Cardiac septum (tissue), 1 donor: Measurements from ENCODE around the gene GASK1A. TPM values are rescaled to one million over a fixed set of nuclear protein-coding genes. Genes with fewer than 3 reads are reported as not detected.

Source experiments
- DNase-seq: peaks from one replicate; pipeline ENCODE4 v3.0.0-alpha.2; 2020; ENCODE audit warnings: low spot score
- intact Hi-C: fragments of 100-400 bp; cut with DNase I; formaldehyde crosslinking; loops from one replicate; pipeline ENCODE4 v1.14.0; 2022
- total RNA-seq: library from RNA; stranded (reverse); fragmentation: NEBNext Ultra II Directional; extraction: Animal tissue kit (Norgen Biotek cat#: 25700); gene quantifications from one replicate; pipeline ENCODE4 v1.2.1, GENCODE V29; 2021
- donor health status: DM: no; HTN: no; CAD: no.

Gene GASK1A
- total RNA-seq, 1 donor from 2014 or later, result 0.16 TPM

- no peak for DNase-seq
- intact Hi-C loops, result no loop called here
Measured at GRCh38 chr3:43077707-43078106, 98.6 kb downstream of the GASK1A start.

- peak; percentile 58 for DNase-seq
- intact Hi-C loops, result no loop called here
Measured at GRCh38 chr3:43079536-43080332, 100.6 kb downstream of the GASK1A start.

GRCh38 chr3:43080726-43081568 lies 101.8 kb downstream of the GASK1A start:
- intact Hi-C loops, result no loop called here
- DNase-seq, result peak; percentile 74

GRCh38 chr3:43081796-43082195 lies 102.7 kb downstream of the GASK1A start:
- no peak for DNase-seq
- intact Hi-C loops, result no loop called here

GRCh38 chr3:43082457-43082856 lies 103.3 kb downstream of the GASK1A start:
- DNase-seq, result no peak
- intact Hi-C loops, result no loop called here

- peak; percentile 70 for DNase-seq
- intact Hi-C loops, result no loop called here
Measured at GRCh38 chr3:43086460-43087165, 107.5 kb downstream of the GASK1A start.

- intact Hi-C loops, result no loop called here
- DNase-seq, result peak; percentile 64
Measured at GRCh38 chr3:43087249-43087776, 108.2 kb downstream of the GASK1A start.

- intact Hi-C loops, result no loop called here
- DNase-seq, result no peak
Measured at GRCh38 chr3:43089081-43089480, 110.0 kb downstream of the GASK1A start.

GRCh38 chr3:43090238-43090637 lies 111.1 kb downstream of the GASK1A start:
- intact Hi-C loops, result no loop called here
- no peak for DNase-seq

- DNase-seq, result no peak
- intact Hi-C loops, result no loop called here
Measured at GRCh38 chr3:43091481-43091880, 112.4 kb downstream of the GASK1A start.

- DNase-seq, result no peak
- intact Hi-C loops, result no loop called here
Measured at GRCh38 chr3:43093006-43093405, 113.9 kb downstream of the GASK1A start.

GRCh38 chr3:43093974-43094373 lies 114.9 kb downstream of the GASK1A start:
- intact Hi-C loops, result no loop called here
- no peak for DNase-seq

- intact Hi-C loops, result no loop called here
- no peak for DNase-seq
Measured at GRCh38 chr3:43094381-43094780, 115.3 kb downstream of the GASK1A start.

- intact Hi-C loops, result no loop called here
Measured at GRCh38 chr3:43094851-43095250, 115.7 kb downstream of the GASK1A start.

GRCh38 chr3:43095370-43095769 lies 116.3 kb downstream of the GASK1A start:
- DNase-seq, result no peak
- intact Hi-C loops, result no loop called here

More at GRCh38 chr3:43094851-43095250, 115.7 kb downstream of the GASK1A start:
- no peak for DNase-seq

- intact Hi-C loops, result no loop called here
- no peak for DNase-seq
Measured at GRCh38 chr3:43096761-43097160, 117.7 kb downstream of the GASK1A start.

GRCh38 chr3:43097400-43098080 lies 118.4 kb downstream of the GASK1A start:
- no peak for DNase-seq

GRCh38 chr3:43098761-43099160 lies 119.7 kb downstream of the GASK1A start:
- intact Hi-C loops, result no loop called here
- no peak for DNase-seq

More at GRCh38 chr3:43097400-43098080, 118.4 kb downstream of the GASK1A start:
- intact Hi-C loops, result no loop called here

GRCh38 chr3:43102773-43103480 lies 123.8 kb downstream of the GASK1A start:
- intact Hi-C loops, result loop anchor here (10.0 kb wide), 1 partner anchor 182 kb away; the partner anchor contains the start of gene SNRK
- no peak for DNase-seq
